ENCODE measurements around the gene NOS2.
"Not testable (repeated sequence)": the region's sequence is repeated elsewhere in the genome, so short reads cannot be mapped to it uniquely, and the experiment has no call there.

NOS2 gene

DNA sequence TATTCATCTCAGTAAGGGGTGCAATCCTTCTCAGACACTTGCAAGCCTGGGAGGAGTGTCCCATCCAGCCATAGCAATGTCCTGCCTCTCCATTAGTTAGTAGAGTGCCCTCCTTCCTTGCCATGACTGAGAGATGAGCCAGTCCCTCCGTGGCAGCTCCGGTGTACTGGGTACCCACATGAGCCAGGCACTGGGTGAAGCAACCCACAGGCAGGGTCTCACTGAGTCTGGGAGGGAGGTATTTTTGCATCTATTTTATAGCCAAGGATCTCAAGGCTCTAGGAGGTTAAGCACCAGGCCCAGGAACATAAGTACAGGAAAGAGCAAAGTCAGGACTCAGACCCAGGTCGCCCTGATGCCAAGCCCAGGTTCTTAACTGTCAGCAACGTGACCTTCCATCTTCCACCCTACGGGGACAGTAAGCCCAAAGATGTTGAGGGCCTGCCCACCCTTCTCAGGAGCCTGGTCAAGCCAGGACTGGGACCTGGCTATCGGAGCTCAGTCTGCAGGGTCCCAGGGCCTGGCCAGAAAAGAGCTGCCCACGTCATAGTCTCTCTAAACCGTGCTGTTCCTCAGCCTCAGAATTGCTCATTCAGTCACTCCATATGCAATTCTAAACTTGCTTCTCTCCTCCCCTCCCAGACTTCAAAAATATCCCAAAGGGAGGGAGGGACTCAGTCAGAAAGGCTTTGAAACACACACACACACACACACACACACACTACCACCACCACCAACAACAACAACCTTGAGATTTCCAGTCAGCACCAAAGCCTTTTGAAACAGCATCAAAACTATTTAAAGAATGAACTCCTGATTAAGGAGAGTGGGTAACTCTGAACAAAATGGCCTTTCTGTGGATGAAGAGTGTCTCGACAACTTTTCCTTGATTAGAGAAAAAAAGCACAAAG is 16.6 kb downstream of the NOS2 start:
- no peak for DNase-seq

DNA sequence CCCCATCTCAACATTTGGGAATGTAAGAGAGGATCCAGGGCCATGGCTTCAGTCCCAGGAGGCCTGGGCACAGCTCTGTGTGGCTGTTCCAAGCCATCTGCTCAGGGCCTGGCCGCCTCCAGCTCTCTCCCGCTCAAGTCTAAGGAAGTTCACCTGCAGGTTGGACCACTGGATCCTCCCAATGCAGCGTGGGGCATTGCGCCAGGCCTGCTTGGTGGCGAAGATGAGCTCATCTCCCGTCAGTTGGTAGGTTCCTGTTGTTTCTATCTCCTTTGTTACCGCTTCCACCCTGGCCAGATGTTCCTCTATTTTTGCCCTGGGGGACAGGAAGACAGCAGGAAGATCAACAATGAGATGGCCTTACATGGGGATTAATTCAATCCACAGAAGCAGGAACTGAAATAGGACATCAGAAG is 17.5 kb downstream of the NOS2 start:
- DNase-seq = peak; percentile 99

DNA sequence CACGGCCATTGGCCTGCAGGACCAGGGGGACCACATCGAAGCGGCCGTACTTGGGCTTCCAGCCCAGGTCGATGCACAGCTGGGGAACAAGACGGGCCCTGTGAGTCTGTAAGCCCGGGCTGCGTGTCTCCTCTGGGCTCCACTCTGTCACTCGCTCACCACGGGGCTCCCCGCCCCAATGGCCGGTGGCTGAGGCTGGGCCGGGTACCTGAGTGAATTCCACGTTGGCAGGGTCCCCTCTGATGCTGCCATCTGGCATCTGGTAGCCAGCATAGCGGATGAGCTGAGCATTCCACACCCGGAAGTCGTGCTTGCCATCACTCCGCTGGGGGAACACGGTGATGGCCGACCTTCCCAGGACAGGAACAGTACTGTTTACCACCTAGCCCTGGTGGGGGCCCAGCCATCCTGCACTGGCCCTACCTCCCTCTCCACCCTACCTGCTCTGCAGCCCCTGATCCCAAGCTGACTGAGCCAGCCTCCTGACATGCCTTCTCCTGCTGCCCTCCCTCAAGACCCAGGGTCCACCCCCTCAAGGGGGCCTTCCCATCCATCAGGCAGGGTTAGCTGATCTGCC is 19.4 kb downstream of the NOS2 start:
- no peak for DNase-seq

DNA sequence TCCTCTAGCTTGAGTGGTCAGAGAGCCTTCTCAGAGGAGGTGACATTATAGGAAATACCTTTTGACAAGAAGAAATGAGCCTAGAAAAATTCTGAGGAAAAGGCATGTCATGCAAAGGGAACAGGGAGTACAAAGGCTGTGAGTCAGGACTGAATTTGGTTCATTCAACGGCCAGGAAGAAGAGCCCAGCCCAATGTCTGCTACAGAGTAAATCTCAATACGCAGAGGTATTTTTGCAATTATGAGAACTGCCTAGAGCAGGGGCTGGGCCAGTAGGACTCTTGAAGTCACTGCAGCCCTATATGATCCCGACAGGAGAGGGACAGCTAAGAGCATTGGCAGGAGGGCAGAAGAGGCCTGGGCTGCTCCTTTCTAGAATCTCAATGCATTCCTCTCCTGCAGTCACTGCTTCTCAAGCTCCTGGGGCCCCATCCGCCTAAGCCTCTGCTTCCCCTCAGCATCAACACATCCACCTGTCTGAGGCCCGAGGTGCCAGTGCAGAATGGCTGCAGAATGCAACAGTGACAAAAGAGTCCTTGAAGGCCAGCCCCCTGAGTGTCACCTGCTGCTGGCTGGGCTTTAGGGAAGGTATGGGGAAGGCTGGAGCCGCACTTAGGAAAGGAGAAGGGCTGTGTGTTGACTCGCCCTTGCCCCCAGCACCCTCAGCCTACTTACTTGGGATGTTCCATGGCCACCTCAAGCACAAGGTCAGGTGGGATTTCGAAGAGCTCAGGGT is 20.1 kb downstream of the NOS2 start:
- DNase-seq = no peak

DNA sequence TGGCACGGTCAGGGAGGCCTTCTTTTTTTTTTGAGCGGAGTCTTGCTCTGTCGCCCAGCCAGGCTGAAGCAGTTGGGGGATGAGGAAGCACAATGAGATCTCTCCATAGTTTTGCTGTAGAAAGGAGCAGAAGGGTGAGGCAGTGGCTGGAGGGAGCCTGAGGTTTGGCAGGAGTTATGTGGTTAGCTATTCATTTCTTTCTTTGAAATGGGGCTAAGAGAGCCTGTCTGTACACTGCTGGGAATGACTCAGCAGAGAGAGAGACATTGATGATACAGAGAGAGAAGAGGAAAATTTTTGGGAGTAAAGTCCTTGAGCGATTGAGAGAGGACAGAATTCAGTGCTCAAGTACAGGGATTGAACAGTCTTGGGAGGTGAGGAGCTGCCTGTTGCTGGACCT is 22.1 kb downstream of the NOS2 start:
- DNase-seq = peak; percentile 67

DNA sequence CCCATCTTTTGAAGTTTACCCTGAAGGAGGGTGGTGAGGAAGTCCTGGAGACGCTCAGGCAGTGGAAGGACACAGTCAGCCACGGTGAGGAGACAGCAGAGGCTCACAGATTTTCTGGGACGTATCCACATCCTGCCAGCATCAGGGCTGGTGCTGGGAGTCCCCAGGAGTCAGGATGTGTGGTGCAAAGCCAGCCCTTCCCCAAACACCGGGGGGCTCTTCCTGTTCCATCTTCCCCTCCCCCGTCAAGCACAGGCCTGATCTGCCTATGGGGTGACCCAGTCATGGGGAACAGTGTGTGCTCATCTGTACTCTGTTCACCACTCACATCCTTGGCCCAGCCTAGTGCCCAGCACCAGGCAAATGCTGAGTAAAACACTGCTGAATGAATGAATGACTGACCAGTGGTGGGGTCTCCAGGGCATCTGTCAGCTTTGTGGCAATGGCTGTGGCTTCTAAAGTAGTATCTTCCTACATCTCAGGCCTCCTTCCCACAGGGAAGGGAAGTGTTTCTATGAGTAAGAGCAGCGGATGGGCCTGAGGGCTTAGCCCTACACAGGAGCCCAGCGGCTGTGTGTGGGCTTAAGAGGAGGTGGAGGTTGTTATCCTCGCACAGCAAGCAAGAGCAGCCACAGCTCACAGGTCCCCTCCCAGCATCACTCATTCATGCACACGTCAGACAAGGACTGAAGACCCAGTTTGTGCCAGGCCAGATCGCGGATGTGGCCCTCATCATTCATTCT is 23.3 kb downstream of the NOS2 start:
- peak; percentile 67 for DNase-seq

DNA sequence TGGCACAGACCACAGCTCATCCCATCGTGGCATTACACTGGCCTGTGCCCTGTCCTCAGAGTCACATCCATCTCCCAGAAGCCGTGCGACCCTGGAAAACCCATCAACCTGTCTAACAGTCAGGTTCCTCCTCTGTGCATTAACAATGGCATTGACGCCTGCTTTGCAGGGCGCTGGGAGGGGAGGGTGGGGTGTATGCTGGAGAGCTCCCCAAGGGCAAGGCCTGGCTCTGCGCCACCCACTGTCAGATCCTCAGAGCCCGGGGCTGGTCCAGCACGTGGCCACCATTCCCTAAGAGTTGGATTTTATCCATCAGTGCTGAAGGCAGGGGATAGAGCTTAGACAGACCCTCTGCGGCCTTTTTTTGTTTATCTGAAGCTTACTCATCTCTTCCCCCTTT is 28.7 kb downstream of the NOS2 start:
- DNase-seq = no peak

DNA sequence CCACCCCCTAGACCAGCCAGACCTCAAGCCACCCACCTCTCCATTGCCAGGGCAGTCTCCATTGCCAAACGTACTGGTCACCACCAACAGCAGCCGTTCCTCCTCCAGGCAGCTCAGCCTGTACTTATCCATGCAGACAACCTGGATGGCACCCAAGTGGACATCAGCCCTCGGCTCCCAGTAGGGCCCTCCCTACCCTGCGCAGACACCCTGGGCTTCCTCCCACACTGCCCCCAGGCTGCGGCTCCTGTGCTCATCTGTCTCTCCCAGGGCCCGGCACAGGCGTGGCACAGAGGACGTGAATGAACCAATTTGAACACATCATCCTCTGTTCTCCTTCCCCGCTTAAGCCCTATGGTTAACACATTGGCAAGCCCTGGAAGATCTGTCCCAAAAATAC is 29.5 kb downstream of the NOS2 start:
- no peak for DNase-seq

DNA sequence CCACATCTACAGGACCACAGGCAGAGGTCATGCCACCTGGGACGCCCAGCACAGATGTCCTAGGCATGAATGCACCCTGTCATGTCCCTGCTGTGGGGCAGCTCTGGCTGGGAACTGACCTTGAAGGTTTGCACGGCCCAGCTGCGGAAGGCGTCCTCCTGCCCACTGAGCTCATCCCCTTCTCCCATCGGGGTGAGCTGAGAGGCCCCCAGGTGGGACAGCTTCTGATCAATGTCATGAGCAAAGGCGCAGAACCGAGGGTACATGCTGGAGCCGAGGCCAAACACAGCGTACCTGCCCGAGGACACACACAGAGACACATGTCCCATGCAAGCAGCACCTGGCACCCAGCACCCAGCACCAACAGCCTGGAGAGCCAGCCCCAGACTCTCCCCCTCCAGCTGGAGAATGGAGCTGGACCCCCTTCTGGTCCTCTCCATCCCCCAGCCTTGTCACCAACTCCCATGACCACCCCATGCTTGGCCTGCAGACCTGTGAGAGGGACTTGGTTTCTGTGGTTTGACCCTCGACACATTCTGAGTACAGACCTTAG is 31.4 kb downstream of the NOS2 start:
- no peak for DNase-seq

DNA sequence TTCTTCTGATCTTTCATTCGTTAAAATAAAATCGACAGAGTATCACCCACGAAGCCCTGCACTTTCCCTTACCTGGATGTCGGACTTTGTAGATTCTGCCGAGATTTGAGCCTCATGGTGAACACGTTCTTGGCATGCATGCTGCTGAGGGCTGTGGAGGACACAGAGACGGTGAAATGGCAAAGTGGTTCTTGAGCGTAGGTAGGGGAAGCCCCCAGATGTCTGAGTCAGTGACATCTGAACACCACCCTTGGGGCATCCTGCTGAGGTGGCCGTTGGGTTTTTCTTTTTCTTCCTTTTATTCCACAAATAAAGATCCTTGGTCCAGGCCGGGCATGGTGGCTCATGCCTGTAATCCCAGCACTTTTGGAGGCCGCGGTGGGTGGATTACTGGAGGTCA is 33.9 kb downstream of the NOS2 start:
- no peak for DNase-seq

DNA sequence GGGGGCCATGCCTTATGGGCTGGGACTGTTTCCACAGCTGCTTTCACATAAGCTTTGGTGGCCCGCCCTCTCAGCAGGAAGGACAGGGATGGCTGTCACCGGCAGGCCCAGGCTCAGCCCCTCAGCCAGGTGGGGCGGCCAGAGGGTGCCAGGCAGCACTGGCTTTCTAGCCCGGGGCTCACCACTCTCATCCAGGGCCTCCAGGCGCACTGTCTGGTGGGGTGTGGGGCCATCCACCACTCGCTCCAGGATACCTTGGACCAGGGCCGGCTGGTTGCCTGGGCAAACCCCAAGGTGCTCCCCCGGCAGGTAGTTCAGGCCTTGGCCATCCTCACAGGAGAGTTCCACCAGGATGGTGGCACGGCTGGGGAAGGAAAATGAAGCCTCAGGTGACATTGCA is 35.0 kb downstream of the NOS2 start:
- DNase-seq = no peak

DNA sequence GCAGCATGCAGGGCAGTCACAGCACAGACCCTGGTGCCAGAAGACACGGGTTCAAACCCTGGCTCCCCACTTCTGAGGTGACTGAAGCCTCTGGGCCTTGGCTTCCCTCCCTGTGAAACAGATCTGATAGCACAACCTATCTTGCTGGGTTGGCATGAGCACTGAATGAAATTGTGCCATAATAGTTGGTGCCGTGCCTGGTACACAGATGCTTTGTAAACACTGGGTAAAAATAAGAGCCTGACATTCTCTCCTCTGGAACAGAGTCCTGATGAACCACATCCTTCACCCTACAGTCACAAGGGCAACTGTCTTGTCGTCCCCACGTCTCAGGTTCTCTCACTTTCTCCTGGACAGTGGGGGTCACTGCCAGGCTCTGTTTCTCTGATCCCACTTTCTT is 35.7 kb downstream of the NOS2 start:
- no peak for DNase-seq

DNA sequence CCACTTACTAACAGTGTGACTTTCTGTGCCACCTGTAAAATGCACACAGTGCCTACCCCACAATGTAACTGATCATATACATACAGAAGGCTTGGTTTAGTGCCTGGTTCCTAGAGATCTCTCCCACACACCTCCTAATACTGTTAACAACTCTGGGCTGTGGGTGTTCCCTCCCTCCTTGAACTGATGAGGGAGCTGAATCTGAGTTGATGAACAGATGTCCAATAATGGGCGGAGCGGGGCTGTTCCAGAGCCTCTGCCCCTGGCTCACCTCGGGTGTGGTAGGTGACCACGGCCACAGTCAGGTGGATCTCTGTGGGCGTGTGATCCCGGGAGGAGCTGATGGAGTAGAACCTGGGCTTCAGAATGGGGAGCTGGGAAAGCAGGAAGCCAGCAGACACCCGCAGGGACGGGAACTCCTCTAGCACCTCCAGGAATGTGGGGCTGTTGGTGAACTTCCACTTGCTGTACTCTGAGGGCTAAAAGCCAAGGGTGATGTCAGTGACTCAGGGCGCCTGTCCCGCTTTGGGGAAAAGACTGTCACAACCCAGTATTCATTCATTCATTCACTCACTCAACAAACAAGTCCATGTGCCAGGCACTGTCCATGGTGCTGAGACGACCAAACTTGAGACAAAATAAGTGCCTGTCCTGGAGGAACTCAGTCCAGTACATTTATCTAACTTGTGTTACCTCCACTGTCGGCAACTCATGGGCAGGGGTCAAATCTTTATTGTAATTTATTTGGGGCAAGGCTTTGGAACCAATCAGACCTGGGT is 37.6 kb downstream of the NOS2 start:
- DNase-seq = peak; percentile 49

DNA sequence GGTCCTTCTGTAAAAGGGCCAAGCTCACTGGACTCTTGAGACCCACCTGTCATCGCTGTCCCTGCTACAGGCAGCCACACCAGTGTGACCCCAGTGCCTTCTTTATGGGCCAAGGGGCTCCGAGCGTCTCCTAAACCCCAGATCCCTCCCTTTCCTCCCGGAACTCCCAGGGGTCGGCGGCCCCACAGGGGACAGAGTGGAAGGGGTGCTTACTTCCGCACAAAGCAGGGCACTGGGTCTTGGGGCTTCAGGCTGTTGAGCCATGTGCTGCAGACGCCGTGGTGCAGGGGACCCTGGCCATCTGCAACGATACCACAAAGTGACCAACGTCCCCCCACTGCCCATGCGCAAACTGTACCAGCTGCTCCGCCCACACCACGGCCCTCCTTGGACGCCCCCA is 39.4 kb downstream of the NOS2 start:
- DNase-seq = not testable (repeated sequence)

DNA sequence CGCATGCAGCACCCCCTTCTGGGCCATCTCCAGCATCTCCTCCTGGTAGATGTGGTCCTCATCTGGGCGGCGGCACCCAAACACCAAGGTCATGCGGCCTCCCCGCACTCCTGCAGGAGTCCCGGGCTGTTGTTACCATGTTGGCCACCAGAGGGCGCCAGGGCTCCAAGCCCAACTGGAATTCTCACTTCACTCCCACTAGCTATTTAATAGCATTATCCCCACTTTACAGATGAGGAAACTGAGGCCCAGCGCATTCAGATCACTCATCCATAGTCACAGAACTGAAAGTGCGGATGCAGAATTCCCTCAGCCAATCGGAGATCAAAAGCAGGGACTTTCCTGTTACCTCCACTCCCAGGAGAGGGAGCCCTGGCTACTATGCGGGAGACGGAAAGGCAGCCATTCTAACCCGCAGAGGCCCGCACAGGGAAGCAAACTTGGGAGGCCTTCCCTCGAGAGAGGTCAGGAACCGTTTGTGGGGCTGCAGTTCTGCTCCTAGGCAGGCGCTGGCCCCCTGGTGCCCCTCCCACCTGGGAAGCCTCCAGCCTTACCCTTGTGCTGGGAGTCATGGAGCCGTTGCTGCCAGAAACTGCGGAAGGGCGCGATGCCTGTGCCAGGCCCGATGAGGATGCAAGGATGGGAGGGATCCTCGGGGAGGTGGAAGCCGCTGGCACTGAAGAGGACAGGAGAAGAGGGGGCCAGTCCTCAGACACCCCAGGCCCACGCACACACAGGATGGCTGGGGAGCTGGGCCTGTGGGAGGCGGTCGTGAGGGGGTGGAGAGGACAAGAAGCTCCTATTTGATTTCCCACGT is 40.1 kb downstream of the NOS2 start:
- peak; percentile 26 for DNase-seq

DNA sequence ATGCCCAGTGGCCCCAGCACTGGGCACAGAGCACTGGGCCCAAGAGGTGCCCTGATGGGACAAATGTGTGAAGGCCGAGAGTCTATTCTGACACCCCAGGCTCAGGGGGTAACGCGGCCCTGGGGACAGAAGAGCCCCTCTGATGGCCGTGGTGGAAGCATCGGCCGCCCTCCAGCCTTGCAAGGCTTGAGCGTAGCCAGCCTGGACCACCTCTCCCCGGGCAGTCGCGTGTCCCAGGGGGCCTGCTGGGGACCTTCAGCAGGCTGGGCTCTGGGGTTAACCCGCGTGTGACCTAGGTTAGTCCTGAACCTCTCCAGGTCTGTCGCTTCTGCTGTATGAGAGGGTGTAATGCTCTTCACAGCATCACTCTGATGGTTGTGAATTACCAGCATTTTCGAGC is 40.8 kb downstream of the NOS2 start:
- no peak for DNase-seq

DNA sequence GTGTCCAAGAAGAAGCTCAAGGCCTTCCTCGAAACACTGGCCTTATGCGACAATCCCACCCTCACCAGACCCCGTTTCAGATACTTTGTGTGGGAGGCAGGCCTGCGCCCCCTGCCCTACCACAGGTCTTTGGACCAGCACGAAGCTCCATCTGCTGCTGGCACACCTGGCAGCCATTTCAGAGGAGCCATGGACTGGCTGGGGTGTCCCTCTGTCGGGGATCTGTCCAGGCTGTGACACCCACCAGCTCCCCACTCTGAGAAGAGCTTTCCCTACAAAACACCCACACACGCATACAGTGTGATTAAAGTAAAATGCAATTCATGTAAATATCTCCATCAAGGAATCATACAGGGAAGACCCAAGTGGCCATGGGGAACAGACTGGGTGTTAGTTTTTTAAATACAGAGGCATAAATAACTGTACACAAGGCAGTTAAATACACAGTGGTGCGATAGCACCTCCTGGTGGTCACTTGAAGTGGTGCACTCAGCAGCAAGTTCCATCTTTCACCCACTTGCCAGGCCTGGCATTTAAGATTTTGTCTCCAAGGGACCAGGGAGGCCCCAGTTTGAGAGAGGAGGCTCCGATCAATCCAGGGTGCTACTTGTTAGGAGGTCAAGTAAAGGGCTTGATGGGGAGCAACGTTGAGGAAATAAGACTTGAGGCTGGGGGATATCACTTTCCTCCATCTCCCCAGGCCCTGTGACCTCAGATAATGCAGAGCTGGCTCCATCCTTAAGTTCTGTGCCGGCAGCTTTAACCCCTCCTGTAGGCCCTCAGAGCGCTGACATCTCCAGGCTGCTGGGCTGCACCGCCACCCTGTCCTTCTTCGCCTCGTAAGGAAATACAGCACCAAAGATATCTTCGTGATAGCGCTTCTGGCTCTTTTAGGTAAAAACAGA is 43.6 kb downstream of the NOS2 start:
- DNase-seq = peak; percentile 41

DNA sequence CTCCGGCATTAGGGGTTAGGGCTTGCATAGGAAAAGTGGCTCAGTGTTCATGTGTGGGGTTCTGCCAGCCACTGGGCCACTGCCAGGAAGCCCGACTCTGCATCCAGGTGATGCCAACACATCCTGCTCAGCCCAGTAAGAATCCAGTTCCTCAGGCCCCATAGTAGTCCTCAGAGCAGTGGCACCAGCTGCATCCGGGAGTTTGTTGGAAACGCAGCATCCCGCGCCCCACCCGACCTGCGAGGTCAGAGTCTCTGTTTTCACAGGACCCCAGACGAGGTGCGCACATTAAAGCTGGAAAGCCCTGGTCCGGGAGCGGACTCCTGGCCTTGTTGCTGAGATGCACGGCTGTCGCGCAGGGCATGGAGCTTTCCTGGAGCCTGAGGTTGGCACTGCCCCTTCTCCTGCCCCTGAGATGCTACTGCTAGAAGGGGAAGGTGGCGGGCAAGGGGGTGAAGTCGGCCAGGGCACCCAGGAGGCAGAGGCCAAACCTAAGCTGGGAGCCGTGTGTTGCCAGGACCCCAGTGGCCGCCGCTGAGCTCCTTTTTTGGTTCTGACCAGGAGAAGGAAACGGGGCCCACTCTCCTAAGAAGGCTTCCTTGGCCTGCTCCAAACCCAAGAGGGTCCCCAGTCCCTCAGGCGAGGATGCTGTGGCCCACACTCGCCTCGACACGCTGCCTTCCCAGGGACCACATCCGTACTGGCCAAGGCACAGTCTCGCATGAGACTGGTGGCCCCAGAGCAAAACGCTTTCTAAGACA is 44.4 kb downstream of the NOS2 start:
- no peak for DNase-seq

DNA sequence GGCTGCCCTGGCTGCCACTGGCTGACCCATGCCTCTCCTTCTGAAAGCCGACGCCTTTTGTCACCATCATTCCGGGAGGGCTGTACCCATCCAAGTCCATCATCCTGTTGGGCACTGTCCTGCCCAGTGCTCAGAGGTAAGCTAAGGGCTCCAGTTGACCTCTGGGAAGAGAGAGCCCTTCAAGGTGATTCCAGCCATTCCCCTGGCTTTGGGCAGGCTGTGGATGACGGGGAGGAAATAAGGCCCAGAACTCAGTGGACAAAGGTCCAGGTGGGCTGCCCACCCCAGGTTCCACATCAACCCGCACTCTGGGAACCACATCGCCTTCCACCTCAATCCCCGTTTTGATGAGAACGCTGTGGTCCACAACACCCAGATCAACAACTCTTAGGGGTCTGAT is 45.8 kb downstream of the NOS2 start:
- no peak for DNase-seq

Measured in MV-4-11 (cell line).